HG02642 (cell line): ENCODE results near the gene ARHGEF28.

Experiments
- ATAC-seq: cut with Tn5 transposase; IDR thresholded peaks from one replicate; pipeline ENCODE4 v1.9.1; 2021; ENCODE audit warnings: mild to moderate bottlenecking; ENCODE audit not compliant: unreplicated experiment, poor library complexity

ARHGEF28 gene

GRCh38 chr5:73625944-73626811 is at the start of gene ARHGEF28:
ARHGEF28 (plus strand) TSS chr5:73626196; CDS start chr5:73684852, 58,656 bp downstream.
- peak; percentile 79 for ATAC-seq

- ATAC-seq: no peak
Observed at GRCh38 chr5:73582285-73583145, 43.5 kb upstream of the ARHGEF28 start.

- peak; percentile 64 for ATAC-seq
Observed at GRCh38 chr5:73587923-73588322, 38.1 kb upstream of the ARHGEF28 start.

- ATAC-seq: peak; percentile 66
Observed at GRCh38 chr5:73591102-73591695, 34.8 kb upstream of the ARHGEF28 start.

GRCh38 chr5:73591698-73592501 is 34.1 kb upstream of the ARHGEF28 start:
- no peak for ATAC-seq

- ATAC-seq: no peak
Observed at GRCh38 chr5:73592551-73592950, 33.4 kb upstream of the ARHGEF28 start.

GRCh38 chr5:73596705-73597328 is 29.2 kb upstream of the ARHGEF28 start:
- no peak for ATAC-seq

GRCh38 chr5:73599380-73599779 is 26.6 kb upstream of the ARHGEF28 start:
- no peak for ATAC-seq

GRCh38 chr5:73603998-73604397 is 22.0 kb upstream of the ARHGEF28 start:
- no peak for ATAC-seq

- ATAC-seq: no peak
Observed at GRCh38 chr5:73605223-73606087, 20.5 kb upstream of the ARHGEF28 start.

GRCh38 chr5:73606206-73606753 is 19.7 kb upstream of the ARHGEF28 start:
- ATAC-seq: no peak

- no peak for ATAC-seq
Observed at GRCh38 chr5:73607228-73607627, 18.8 kb upstream of the ARHGEF28 start.

- no peak for ATAC-seq
Observed at GRCh38 chr5:73612799-73613198, 13.2 kb upstream of the ARHGEF28 start.

GRCh38 chr5:73615085-73615484 is 10.9 kb upstream of the ARHGEF28 start:
- no peak for ATAC-seq

- ATAC-seq: no peak
Observed at GRCh38 chr5:73615947-73616346, 10.0 kb upstream of the ARHGEF28 start.

- ATAC-seq: no peak
Observed at GRCh38 chr5:73617510-73618279, 8.3 kb upstream of the ARHGEF28 start.

GRCh38 chr5:73619606-73620333 is 6.2 kb upstream of the ARHGEF28 start:
- no peak for ATAC-seq
